Coronary artery (tissue), 2 donors: ENCODE measurements around the gene LITAFD.
A peak's percentile ranks its signal among the peaks of the same experiment; 100 is the strongest.

Source experiments
- DNase-seq: peaks from one replicate; pipeline ENCODE4 v3.0.0-alpha.2; 2017; ENCODE audit warnings: low spot score
- H3K27ac ChIP-seq, 2 donors: fragments of 200-600 bp; sonication (generic); one replicate each; pipeline ENCODE4 v1.5.1; 2016 to 2019
- H3K4me3 ChIP-seq: fragments of 200-600 bp; sonication (generic); 2 replicates; pipeline ENCODE4 v1.5.1; 2016; ENCODE audit warnings: mild to moderate bottlenecking, moderate library complexity
- TF ChIP-seq, protein P1 (sequence below): fragments of 200-600 bp; sonication (generic); IDR thresholded peaks from one replicate; pipeline ENCODE4 v1.5.1; 2019; ENCODE audit warnings: antibody characterized with exemption

The LITAFD gene

DNA sequence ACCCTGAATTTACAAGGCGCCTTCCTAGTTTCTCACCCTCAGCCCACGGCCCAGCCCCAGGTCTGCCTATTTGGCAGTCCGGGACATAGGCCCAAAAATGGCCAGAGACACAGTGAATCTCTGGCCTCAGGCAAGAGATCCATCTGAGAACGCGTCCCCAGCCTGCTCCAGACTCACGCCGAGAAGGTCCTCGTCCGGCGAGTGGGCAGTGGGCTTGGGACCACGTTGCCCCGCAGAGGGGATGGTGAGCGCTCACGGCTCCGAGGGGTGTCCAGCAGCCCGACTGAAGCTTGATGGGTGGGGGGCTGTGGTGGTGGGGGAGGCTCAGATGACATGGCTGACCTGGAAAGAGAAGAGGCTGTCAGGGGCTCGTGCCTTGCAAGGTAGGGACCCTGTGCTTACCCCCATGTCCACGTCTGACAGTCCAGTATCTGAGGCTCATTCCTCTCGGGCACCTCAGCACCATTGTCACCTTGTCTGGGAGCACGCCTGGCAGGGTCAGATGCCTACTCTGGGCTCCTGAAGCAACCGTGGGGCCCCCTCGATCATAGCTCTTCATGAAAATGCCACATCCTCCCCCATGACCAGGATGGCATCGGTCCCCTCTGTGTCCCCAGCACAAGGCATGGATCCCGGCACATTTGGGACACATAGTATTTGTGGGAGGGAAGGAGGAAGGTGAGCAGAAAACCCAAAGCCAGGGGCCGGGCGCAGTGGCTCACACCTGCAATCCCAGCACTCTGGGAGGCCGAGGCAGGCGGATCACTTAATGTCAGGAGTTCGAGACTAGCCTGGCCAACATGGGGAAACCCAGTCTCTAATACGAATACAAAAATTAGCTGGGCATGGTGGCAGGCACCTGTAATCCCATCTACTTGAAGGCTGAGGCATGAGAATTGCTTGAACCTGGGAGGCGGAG lies 22.9 kb upstream of the LITAFD start:
- TF ChIP-seq, protein P1, sequence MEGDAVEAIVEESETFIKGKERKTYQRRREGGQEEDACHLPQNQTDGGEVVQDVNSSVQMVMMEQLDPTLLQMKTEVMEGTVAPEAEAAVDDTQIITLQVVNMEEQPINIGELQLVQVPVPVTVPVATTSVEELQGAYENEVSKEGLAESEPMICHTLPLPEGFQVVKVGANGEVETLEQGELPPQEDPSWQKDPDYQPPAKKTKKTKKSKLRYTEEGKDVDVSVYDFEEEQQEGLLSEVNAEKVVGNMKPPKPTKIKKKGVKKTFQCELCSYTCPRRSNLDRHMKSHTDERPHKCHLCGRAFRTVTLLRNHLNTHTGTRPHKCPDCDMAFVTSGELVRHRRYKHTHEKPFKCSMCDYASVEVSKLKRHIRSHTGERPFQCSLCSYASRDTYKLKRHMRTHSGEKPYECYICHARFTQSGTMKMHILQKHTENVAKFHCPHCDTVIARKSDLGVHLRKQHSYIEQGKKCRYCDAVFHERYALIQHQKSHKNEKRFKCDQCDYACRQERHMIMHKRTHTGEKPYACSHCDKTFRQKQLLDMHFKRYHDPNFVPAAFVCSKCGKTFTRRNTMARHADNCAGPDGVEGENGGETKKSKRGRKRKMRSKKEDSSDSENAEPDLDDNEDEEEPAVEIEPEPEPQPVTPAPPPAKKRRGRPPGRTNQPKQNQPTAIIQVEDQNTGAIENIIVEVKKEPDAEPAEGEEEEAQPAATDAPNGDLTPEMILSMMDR = no peak
- H3K4me3 ChIP-seq = no peak overlapping the region

DNA sequence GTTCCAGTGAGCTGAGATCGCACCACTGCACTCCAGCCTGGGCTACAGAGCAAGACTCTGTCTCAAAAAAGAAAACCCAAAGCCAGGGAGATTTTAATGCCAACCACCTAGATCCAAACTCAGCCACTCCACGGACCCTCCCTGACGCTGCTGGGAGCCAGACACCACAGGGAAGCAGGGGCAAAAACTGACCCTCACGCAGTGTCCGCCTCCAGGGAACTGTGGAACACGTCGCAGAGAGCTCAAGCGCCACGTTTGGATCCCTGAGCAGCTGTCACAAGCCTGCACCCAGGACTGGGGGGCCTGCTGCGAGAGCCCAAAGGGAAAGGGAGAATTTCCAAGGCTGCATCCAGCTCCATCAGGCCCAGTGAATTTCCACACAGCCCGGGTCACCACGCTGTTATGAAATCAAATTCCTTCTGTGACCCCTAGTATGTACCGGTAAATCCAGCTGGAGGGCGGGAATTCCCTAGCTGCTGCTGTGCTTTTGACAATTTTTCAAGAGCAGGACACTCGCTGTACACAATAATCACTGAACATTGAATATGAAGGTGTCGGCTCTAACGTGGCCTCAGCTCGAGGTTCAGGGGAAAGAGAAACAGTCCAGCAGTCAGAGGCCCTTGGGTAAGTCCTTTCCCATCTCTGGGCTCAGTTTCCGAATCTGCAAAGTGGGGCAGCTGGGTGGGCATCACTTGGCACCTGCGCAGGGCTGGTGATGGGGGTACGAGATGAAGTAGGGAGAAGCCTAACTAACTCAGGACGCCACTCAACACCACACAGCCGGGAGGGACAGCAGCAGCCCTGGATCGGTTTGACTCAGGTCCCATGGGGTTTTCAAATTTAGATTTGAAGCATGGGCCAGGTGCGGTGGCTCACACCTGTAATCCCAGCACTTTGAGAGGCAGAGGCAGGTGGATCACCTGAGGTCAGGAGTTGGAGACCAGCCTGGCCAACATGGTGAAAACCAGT lies 22.0 kb upstream of the LITAFD start:
- Histone ChIP-seq H3K27ac (peak overlapping the region; percentile 1 to 68), H3K4me3 (peak overlapping the region; percentile 29)
- DNase-seq = peak; percentile 84
- TF ChIP-seq, protein P1 = no peak

More for the DNA sequence above, 22.9 kb upstream of the LITAFD start:
- H3K27ac ChIP-seq = peak overlapping the region; percentile 1 to 68
- no peak for DNase-seq

DNA sequence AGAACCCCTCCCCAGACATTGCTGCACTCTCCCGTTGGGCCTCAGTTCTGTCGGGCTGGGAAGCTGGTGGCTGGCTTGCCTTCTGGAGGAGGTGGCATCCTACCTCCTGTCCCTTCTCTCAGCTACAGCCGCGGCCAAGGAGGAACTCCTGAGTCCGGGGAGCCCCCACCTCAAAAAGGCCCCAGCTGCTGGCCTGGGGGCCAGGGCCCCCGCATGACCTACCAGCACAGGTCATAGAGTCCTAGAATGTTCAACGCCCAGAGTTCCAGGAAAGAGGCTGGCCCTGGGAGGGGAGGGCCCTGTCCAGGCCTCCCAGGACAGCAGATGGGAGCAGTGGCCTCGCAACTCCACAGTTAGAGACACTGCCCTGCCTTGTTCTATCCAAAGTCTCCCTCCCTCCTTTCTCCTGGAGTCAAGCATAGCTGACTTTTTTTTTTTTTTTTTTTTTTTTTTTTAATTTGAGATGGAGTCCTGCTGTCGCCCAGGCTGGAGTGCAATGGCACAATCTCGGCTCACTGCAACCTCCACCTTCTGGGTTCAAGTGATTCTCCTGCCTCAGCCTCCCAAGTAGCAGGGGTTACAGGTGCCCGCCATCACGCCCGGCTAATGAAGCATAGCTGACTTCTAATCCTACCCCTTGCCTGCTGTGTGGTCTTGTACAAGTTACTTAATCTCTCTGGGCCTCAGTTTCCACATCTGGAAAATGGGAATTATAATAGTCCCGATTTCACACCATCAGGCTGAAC lies 20.4 kb upstream of the LITAFD start:
- no peak overlapping the region for H3K4me3 ChIP-seq
- DNase-seq = no peak
- TF ChIP-seq, protein P1 = no peak
- H3K27ac ChIP-seq = peak overlapping the region in 1 of 2 donors; percentile 55

DNA sequence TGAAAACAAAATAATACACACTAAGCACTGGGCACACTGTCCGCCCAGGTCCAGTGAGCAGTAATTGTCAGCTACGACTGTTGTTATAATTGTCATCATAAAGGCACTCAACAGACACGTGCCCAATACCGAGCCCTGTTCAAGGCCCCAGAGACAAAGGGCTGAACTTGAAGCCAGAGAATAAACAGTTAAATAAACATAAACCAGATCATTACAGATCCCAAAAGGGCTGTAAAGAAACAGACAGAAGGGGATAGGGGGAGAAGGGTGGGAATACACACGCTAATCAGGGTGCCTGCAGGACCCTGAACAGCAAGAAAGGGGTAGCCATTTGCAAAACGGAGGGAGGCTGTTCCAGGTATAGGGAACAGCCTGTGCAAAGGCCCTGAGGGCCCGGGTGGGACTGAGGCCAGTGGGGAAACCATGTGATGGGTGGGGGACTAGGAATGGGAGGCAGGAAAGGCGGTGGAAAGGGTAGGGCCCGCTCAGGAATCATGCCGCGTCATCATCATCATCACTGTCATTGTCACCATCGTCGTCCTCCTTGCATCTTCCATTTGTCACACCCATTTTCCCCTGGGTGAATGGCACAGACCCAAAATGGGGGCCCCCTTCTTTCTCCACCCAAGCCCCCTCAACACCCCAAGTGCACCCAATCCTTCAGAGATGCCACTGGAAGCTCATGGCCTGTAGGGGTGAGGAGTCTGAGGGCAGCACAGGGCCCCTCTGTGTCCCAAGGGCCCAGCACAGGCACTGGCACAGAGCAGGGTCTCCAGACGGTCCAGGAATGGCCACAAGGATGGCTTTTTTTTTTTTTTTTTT lies 19.6 kb upstream of the LITAFD start:
- Histone ChIP-seq H3K27ac (peak overlapping the region in 1 of 2 donors; percentile 55), H3K4me3 (no peak overlapping the region)
- TF ChIP-seq, protein P1 = no peak
- no peak for DNase-seq

DNA sequence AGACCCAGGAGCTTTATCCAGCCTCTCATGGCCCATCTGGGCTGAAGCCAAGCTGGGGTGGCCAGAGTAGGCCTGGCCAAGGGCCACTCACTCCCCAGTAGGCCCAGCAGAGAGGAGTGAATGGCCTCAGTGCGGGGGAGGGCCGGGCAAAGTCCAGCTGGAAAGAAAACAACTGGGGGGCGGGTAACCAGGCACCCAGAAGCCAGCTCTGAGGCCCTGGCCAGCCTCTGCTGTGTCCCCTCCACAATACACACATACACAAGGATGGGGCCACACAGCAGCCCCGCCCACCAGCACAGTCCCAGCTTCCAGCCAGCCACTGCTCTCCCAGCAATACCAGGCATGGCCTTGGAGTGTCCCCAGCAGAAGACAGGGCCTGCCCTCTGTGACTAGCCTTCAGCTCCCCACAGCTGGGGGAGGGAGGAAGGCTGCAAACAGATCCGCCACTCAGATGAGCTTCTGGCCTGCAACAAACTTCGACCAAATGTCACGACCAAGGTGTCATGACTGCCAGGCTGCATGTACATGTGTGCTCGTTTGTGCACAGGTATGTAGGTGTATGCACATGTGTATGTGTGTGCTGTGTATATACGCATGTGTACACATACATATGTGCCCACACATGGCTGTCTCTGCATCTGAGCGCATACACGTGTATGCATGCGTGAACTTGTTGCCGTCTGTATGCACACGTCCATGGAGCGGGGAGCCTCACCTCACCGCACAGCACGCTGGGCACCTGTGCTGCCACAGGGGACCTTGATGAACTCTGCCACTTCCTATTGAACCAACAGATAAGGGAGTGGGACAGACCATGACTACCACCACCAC lies 18.3 kb upstream of the LITAFD start:
- no peak for DNase-seq
- TF ChIP-seq, protein P1 = no peak
- H3K4me3 ChIP-seq = peak overlapping the region; percentile 51
- H3K27ac ChIP-seq = peak overlapping the region; percentile 42 to 75
